ENCODE measurements around the gene TIMP2. TPM values are rescaled to one million over a fixed set of nuclear protein-coding genes. Genes with fewer than 3 reads are reported as not detected.

TIMP2 gene
- total and polyA plus RNA-seq, 2 donors from 2014 or later = 72.1 to 172 TPM

DNA sequence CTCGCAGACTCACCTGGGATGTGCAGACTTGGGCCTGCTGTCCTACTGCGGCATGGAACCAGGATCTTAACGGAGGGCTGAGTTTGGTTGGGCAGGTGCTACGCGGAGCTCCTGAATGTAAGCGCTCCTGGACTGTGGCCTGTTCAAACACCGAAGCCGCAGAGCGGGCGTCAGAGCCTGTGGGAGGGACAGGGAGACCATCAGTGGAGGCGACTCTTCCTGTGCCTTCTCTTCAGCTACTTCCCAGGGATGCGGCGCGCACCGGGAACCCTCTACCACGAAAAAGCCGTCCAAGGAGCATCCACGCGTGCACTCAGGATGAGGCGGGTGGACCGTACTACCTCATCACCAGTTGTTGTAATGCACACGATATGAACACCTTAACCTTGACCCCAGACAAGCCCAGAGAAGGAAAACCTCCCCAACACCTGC, 86.6 kb downstream of the TIMP2 start:
- Histone ChIP-seq H3K27me3 (ENCODE audit: control insufficient read depth, insufficient read depth, low read length) (no peaks in the 10 kb centered on the region), H3K4me3 (ENCODE audit: low read length in 3 of 3) (peak overlapping the region in 2 of 3 donors; percentile 71 to 83), H3K4me1 (ENCODE audit: control insufficient read depth in 2 of 3, insufficient read depth in 2 of 3, low read depth in 1 of 3, low read length in 3 of 3) (peaks cover 4 to 15% (median 15%) of the 10 kb centered on the region in 3 donors), H3K9me3 (ENCODE audit: control insufficient read depth in 2 of 3, insufficient read depth in 1 of 3, low read length in 3 of 3) (no peaks in the 10 kb centered on the region), H3K9ac (ENCODE audit: low read length in 3 of 3) (peak overlapping the region in 1 of 3 donors; percentile 90), H3K36me3 (ENCODE audit: control insufficient read depth in 2 of 3, insufficient read depth in 3 of 3, low read length in 3 of 3) (peaks cover 8 to 40% (median 28%) of the 10 kb centered on the region in 3 donors), H3K27ac (ENCODE audit: low read depth in 2 of 2, low read length in 2 of 2) (peak overlapping the region in 1 of 2 donors; percentile 20)
- intact Hi-C loops (cut with DNase I) = no loop called here
- TF ChIP-seq, protein P1, sequence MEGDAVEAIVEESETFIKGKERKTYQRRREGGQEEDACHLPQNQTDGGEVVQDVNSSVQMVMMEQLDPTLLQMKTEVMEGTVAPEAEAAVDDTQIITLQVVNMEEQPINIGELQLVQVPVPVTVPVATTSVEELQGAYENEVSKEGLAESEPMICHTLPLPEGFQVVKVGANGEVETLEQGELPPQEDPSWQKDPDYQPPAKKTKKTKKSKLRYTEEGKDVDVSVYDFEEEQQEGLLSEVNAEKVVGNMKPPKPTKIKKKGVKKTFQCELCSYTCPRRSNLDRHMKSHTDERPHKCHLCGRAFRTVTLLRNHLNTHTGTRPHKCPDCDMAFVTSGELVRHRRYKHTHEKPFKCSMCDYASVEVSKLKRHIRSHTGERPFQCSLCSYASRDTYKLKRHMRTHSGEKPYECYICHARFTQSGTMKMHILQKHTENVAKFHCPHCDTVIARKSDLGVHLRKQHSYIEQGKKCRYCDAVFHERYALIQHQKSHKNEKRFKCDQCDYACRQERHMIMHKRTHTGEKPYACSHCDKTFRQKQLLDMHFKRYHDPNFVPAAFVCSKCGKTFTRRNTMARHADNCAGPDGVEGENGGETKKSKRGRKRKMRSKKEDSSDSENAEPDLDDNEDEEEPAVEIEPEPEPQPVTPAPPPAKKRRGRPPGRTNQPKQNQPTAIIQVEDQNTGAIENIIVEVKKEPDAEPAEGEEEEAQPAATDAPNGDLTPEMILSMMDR (IDR thresholded peaks at IDR 0.05; ENCODE audit: borderline replicate concordance, extremely low read depth, insufficient read depth) = no peak
- no peak for FAIRE-seq
- peak in 3 of 5 donors; percentile 29 to 51 (median 38) for DNase-seq

DNA sequence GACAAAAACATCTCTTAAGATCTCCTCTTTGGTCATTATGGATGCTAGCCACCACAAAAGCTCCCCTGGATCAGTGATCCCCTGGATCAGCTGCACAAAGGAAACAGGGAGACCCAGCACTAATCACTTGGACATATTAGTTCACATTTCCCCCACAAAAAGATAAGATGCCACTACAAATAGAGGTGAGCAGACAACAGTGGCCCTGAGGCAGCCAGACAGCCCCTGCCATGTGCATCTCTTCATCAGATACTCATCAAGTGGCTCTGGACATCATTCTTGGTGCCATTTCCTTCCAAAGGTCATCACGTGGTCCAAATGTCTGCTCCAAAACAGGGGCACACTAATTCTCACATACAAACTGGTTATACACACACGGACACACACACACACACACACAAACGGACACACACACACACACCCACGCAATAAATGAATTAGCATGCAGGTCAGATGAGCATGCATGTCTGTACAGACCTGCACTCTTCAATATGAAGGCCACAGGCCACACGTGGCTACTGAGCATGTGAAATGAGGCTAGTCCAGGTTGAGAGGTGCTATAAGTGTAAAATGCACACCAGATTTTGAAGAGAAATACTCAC, 88.7 kb downstream of the TIMP2 start:
- no peak for FAIRE-seq
- Histone ChIP-seq H3K9ac (ENCODE audit: low read length in 3 of 3) (no peak overlapping the region), H3K4me1 (ENCODE audit: control insufficient read depth in 2 of 3, insufficient read depth in 2 of 3, low read depth in 1 of 3, low read length in 3 of 3) (peaks cover 4 to 13% (median 12%) of the 10 kb centered on the region in 3 donors), H3K9me3 (ENCODE audit: control insufficient read depth in 2 of 3, insufficient read depth in 1 of 3, low read length in 3 of 3) (no peaks in the 10 kb centered on the region), H3K27ac (ENCODE audit: low read depth in 2 of 2, low read length in 2 of 2) (no peak overlapping the region), H3K27me3 (ENCODE audit: control insufficient read depth, insufficient read depth, low read length) (no peaks in the 10 kb centered on the region), H3K36me3 (ENCODE audit: control insufficient read depth in 2 of 3, insufficient read depth in 3 of 3, low read length in 3 of 3) (peaks cover 12 to 60% (median 39%) of the 10 kb centered on the region in 3 donors), H3K4me3 (ENCODE audit: low read length in 3 of 3) (no peak overlapping the region)
- intact Hi-C loops (cut with DNase I) = no loop called here
- DNase-seq = no peak
- TF ChIP-seq, protein P1 (IDR thresholded peaks at IDR 0.05; ENCODE audit: borderline replicate concordance, extremely low read depth, insufficient read depth) = no peak

GRCh38 chr17:78834571-78834970, 90.6 kb downstream of the TIMP2 start:
- H3K4me1 ChIP-seq (ENCODE audit: control insufficient read depth in 2 of 3, insufficient read depth in 2 of 3, low read depth in 1 of 3, low read length in 3 of 3) = peaks cover 4 to 11% (median 8%) of the 10 kb centered on the region in 3 donors
- no peak overlapping the region for H3K4me3 ChIP-seq (ENCODE audit: low read length in 3 of 3)
- intact Hi-C loops (cut with DNase I) = no loop called here
- H3K9me3 ChIP-seq (ENCODE audit: control insufficient read depth in 2 of 3, insufficient read depth in 1 of 3, low read length in 3 of 3) = no peaks in the 10 kb centered on the region
- H3K36me3 ChIP-seq (ENCODE audit: control insufficient read depth in 2 of 3, insufficient read depth in 3 of 3, low read length in 3 of 3) = peaks cover 16 to 69% (median 44%) of the 10 kb centered on the region in 3 donors
- TF ChIP-seq, protein P1 (IDR thresholded peaks at IDR 0.05; ENCODE audit: borderline replicate concordance, extremely low read depth, insufficient read depth) = no peak
- no peak overlapping the region for H3K27ac ChIP-seq (ENCODE audit: low read depth in 2 of 2, low read length in 2 of 2)
- FAIRE-seq (no peak), DNase-seq (no peak)
- no peaks in the 10 kb centered on the region for H3K27me3 ChIP-seq (ENCODE audit: control insufficient read depth, insufficient read depth, low read length)
- no peak overlapping the region for H3K9ac ChIP-seq (ENCODE audit: low read length in 3 of 3)

GRCh38 chr17:78832541-78832810, 92.7 kb downstream of the TIMP2 start:
- no peak overlapping the region for H3K4me3 ChIP-seq (ENCODE audit: low read length in 3 of 3)
- H3K27me3 ChIP-seq (ENCODE audit: control insufficient read depth, insufficient read depth, low read length) = no peaks in the 10 kb centered on the region
- no peak overlapping the region for H3K9ac ChIP-seq (ENCODE audit: low read length in 3 of 3)
- DNase-seq (no peak), FAIRE-seq (no peak)
- H3K9me3 ChIP-seq (ENCODE audit: control insufficient read depth in 2 of 3, insufficient read depth in 1 of 3, low read length in 3 of 3) = no peaks in the 10 kb centered on the region
- TF ChIP-seq, protein P1 (IDR thresholded peaks at IDR 0.05; ENCODE audit: borderline replicate concordance, extremely low read depth, insufficient read depth) = no peak
- intact Hi-C loops (cut with DNase I) = no loop called here
- no peak overlapping the region for H3K27ac ChIP-seq (ENCODE audit: low read depth in 2 of 2, low read length in 2 of 2)
- peaks cover 16 to 82% (median 58%) of the 10 kb centered on the region in 3 donors for H3K36me3 ChIP-seq (ENCODE audit: control insufficient read depth in 2 of 3, insufficient read depth in 3 of 3, low read length in 3 of 3)
- H3K4me1 ChIP-seq (ENCODE audit: control insufficient read depth in 2 of 3, insufficient read depth in 2 of 3, low read depth in 1 of 3, low read length in 3 of 3) = no peaks in the 10 kb centered on the region

Data from kidney (tissue), 14 donors.